ENCODE data around the gene BCAS3. TPM values are rescaled to one million over a fixed set of nuclear protein-coding genes. Genes with fewer than 3 reads are reported as not detected.

BCAS3 gene
- polyA plus RNA-seq, 1 experiment: 17.5 TPM

- ChIA-PET POLR2A (no interaction called here), CTCF (interaction anchor here (0.5 kb wide), 1 partner anchor 70 kb away, joined by 3 read pairs; no protein-coding TSS in a partner anchor)
- no peak for TF ChIP-seq CTCF (IDR thresholded peaks at IDR 0.05; ENCODE audit: low read depth, low read length)
- Histone ChIP-seq H3K27me3 (ENCODE audit: control insufficient read depth, insufficient read depth, low read length) (no peaks in the 10 kb centered on the region), H3K9me3 (ENCODE audit: control insufficient read depth, insufficient read depth, low read length) (no peaks in the 10 kb centered on the region), H3K27ac (ENCODE audit: low read depth, low read length) (no peak overlapping the region), H3K4me3 (ENCODE audit: low read depth, low read length) (no peak overlapping the region)
- no peak for DNase-seq (ENCODE audit: low read depth, low spot score)
Observed at GRCh38 chr17:61225178-61225882, 547.7 kb downstream of the BCAS3 start.

- TF ChIP-seq CTCF (IDR thresholded peaks at IDR 0.05; ENCODE audit: low read depth, low read length): no peak
- ChIA-PET POLR2A (no interaction called here), CTCF (no interaction called here)
- no peaks in the 10 kb centered on the region for H3K9me3 ChIP-seq (ENCODE audit: control insufficient read depth, insufficient read depth, low read length)
- no peak for DNase-seq (ENCODE audit: low read depth, low spot score)
- no peaks in the 10 kb centered on the region for H3K27me3 ChIP-seq (ENCODE audit: control insufficient read depth, insufficient read depth, low read length)
- H3K4me3 ChIP-seq (ENCODE audit: low read depth, low read length): no peak overlapping the region
- H3K27ac ChIP-seq (ENCODE audit: low read depth, low read length): no peak overlapping the region
Observed at GRCh38 chr17:61227866-61228265, 550.2 kb downstream of the BCAS3 start.

DNA sequence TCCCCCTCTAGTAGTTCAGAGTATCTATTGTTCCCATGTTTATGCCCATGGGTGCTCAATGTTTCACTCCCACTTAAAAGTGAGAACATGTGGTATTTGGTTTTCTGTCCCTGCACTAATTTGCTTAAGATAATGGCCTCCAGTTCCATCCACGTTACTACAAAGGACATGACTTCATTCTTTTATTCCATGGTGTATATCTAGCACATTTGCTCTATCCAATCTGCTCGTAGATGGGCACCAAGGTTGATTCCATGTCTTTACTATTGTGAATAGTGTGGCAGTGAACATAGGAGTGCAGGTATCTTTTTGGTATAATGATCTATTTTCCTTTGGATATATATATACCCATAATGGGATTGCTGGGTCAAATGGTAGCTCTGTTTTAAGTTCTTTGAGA lies 552.8 kb downstream of the BCAS3 start:
- DNase-seq (ENCODE audit: low read depth, low spot score): no peak
- ChIA-PET CTCF (no interaction called here), POLR2A (interaction anchor here (0.7 kb wide), 1 partner anchor 68 kb away, joined by 6 read pairs; no protein-coding TSS in a partner anchor)
- Histone ChIP-seq H3K4me3 (ENCODE audit: low read depth, low read length) (no peak overlapping the region), H3K9me3 (ENCODE audit: control insufficient read depth, insufficient read depth, low read length) (no peaks in the 10 kb centered on the region), H3K27ac (ENCODE audit: low read depth, low read length) (no peak overlapping the region), H3K27me3 (ENCODE audit: control insufficient read depth, insufficient read depth, low read length) (no peaks in the 10 kb centered on the region)
- no peak for TF ChIP-seq CTCF (IDR thresholded peaks at IDR 0.05; ENCODE audit: low read depth, low read length)

DNA sequence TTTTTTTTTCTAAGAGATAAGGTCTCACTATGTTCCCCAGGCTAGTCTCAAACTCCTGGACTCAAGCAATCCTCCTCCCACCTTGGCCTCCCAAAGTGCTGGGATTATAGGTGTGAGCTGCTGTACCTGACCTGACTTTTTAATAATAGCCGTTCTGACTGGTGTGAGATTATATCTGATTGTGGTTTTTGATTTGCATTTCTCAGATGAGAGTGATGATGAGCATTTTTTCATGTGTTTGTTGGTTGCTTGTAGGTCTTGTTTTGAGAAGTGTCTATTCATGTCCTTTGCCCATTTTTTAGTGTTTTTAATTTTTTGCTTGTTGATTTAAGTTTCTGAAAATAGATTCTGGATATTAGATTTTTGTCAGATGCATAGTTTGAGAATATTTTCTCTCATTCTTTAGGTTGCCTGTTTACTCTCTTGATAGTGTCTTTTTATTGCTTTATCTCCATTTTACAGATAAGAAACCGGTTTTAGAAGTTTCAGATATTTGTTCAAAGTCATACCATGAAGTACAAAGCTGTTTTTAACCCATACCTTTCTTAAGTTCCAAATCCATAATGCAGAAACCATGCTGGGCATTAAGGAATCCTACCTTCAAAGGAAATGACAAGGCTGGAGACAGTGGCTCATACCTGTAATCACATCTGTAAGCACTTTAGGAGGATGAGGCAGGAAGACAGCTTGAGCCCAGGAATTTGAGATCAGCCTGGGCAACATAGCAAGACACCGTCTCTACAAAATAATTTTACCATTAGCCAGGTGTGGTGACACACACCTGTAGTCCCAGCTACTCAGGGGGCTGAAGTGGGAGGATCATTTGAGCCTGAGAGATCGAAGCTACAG lies 553.5 kb downstream of the BCAS3 start:
- H3K27me3 ChIP-seq (ENCODE audit: control insufficient read depth, insufficient read depth, low read length): no peaks in the 10 kb centered on the region
- H3K27ac ChIP-seq (ENCODE audit: low read depth, low read length): no peak overlapping the region
- TF ChIP-seq CTCF (IDR thresholded peaks at IDR 0.05; ENCODE audit: low read depth, low read length): no peak
- no peak overlapping the region for H3K4me3 ChIP-seq (ENCODE audit: low read depth, low read length)
- ChIA-PET POLR2A (interaction anchor here (0.7 kb wide), 1 partner anchor 67 kb away, joined by 6 read pairs; no protein-coding TSS in a partner anchor), CTCF (no interaction called here)
- DNase-seq (ENCODE audit: low read depth, low spot score): no peak
- H3K9me3 ChIP-seq (ENCODE audit: control insufficient read depth, insufficient read depth, low read length): no peaks in the 10 kb centered on the region

- no peak overlapping the region for H3K4me3 ChIP-seq (ENCODE audit: low read depth, low read length)
- H3K9me3 ChIP-seq (ENCODE audit: control insufficient read depth, insufficient read depth, low read length): no peaks in the 10 kb centered on the region
- ChIA-PET CTCF (interaction anchor here (0.9 kb wide), 1 partner anchor 261 kb away, joined by 7 read pairs; no protein-coding TSS in a partner anchor), POLR2A (interaction anchor here (0.7 to 1.1 kb wide), 2 partner anchors 24 to 167 kb away, joined by 3 read pairs; partner anchors contain the start of gene TBX2)
- TF ChIP-seq CTCF (IDR thresholded peaks at IDR 0.05; ENCODE audit: low read depth, low read length): no peak
- H3K27me3 ChIP-seq (ENCODE audit: control insufficient read depth, insufficient read depth, low read length): no peaks in the 10 kb centered on the region
- no peak overlapping the region for H3K27ac ChIP-seq (ENCODE audit: low read depth, low read length)
- DNase-seq (ENCODE audit: low read depth, low spot score): no peak
Observed at GRCh38 chr17:61232871-61233270, 555.2 kb downstream of the BCAS3 start.
